Vagina (tissue), 2 donors: ENCODE measurements around the gene TMEM245.

ENCODE experiments used
- CTCF ChIP-seq, 3 experiments: fragments of 450-650 bp in 2 of 3; fragments of 200-600 bp in 1 of 3; sonication (generic) in 1 of 3; IDR thresholded peaks; one replicate each; pipeline ENCODE4 v1.5.1; 2017 to 2019; ENCODE audit warnings: antibody characterized with exemption in 3 of 3, mild to moderate bottlenecking in 2 of 3, moderate library complexity in 2 of 3
- POLR2A ChIP-seq, 2 donors: fragments of 450-650 bp; IDR thresholded peaks; one replicate each; pipeline ENCODE4 v1.6.1; 2017; ENCODE audit warnings: antibody characterized with exemption in 2 of 2, mild to moderate bottlenecking in 2 of 2, moderate library complexity in 2 of 2

GRCh38 chr9:109086221-109086620, 33.5 kb downstream of the TMEM245 start:
- TF ChIP-seq CTCF (IDR thresholded peaks at IDR 0.05) (no peak), POLR2A (IDR thresholded peaks at IDR 0.05) (no peak)
